Activated naive CD4-positive, alpha-beta T cell treated with anti-CD3 and anti-CD28 coated beads for 36 hours (primary cell): ENCODE data around the gene IP6K3. TPM values are rescaled to one million over a fixed set of nuclear protein-coding genes. Genes with fewer than 3 reads are reported as not detected.

ENCODE experiments used
- CTCF ChIA-PET: fragments of 350-600 bp; sonication (Branson Sonifier 250); formaldehyde crosslinking; loops from one replicate; lab custom pipeline; 2021; ENCODE audit warnings: antibody characterized with exemption; lab: Charles Lee
- DNase-seq: peaks from one replicate; pipeline ENCODE4 v3.0.0-alpha.2; 2020
- H3K27ac Mint-ChIP-seq: one replicate; pipeline ENCODE4 v1.8.0; 2021; ENCODE audit warnings: mild to moderate bottlenecking, mixed read lengths
- H3K27me3 Mint-ChIP-seq: one replicate; pipeline ENCODE4 v1.8.0; 2021; ENCODE audit warnings: low read depth, mixed read lengths
- H3K36me3 Mint-ChIP-seq: one replicate; pipeline ENCODE4 v1.8.0; 2021; ENCODE audit warnings: low read depth, mixed read lengths
- H3K4me1 Mint-ChIP-seq: one replicate; pipeline ENCODE4 v1.8.0; 2021; ENCODE audit warnings: low read depth, mixed read lengths
- H3K4me3 Mint-ChIP-seq: one replicate; pipeline ENCODE4 v1.8.0; 2021; ENCODE audit warnings: mild to moderate bottlenecking, moderate library complexity, mixed read lengths
- H3K9me3 Mint-ChIP-seq: one replicate; pipeline ENCODE4 v1.8.0; 2021; ENCODE audit warnings: mixed read lengths
- intact Hi-C: fragments of 100-400 bp; cut with micrococcal nuclease; formaldehyde crosslinking; loops from one replicate; pipeline ENCODE4 v1.15.1; 2023
- total RNA-seq, 2 experiments: library from RNA; stranded (reverse); gene quantifications; one replicate each; pipeline ENCODE4 v1.2.3, GENCODE V29; 2021

IP6K3 gene
- total RNA-seq, 2 experiments from 2014 or later: not detected

GRCh38 chr6:33744895-33745546, 1.7 kb downstream of the IP6K3 start:
- H3K27me3 Mint-ChIP-seq: no peaks in the 10 kb centered on the region
- no peak overlapping the region for H3K27ac Mint-ChIP-seq
- no peak for DNase-seq
- H3K9me3 Mint-ChIP-seq: no peaks in the 10 kb centered on the region
- no peak overlapping the region for H3K4me3 Mint-ChIP-seq
- H3K36me3 Mint-ChIP-seq: no peaks in the 10 kb centered on the region
- intact Hi-C loops: loop anchor here (1.0 to 10.0 kb wide), 6 partner anchors 17 to 410 kb away; partner anchors contain the start of gene UQCC2
- H3K4me1 Mint-ChIP-seq: peaks cover 2% of the 10 kb centered on the region
- CTCF ChIA-PET: interaction anchor here (0.6 to 2.9 kb wide), 11 partner anchors 12 to 381 kb away, joined by 3 to 17 read pairs (median 7); partner anchors contain the start of gene UQCC2

GRCh38 chr6:33744001-33744848, 2.5 kb downstream of the IP6K3 start:
- CTCF ChIA-PET: interaction anchor here (0.5 to 2.9 kb wide), 23 partner anchors 8 to 1758 kb away, joined by 3 to 17 read pairs (median 3); partner anchors contain the start of gene UQCC2
- Mint-ChIP-seq H3K27ac (no peak overlapping the region), H3K4me1 (peaks cover 2% of the 10 kb centered on the region), H3K4me3 (no peak overlapping the region), H3K36me3 (no peaks in the 10 kb centered on the region), H3K9me3 (no peaks in the 10 kb centered on the region), H3K27me3 (no peaks in the 10 kb centered on the region)
- DNase-seq: peak; percentile 83
- intact Hi-C loops: loop anchor here (1.0 to 10.0 kb wide), 6 partner anchors 18 to 411 kb away; partner anchors contain the start of gene UQCC2

- DNase-seq: no peak
- no peaks in the 10 kb centered on the region for H3K36me3 Mint-ChIP-seq
- H3K27me3 Mint-ChIP-seq: no peaks in the 10 kb centered on the region
- H3K27ac Mint-ChIP-seq: no peak overlapping the region
- CTCF ChIA-PET: interaction anchor here (0.6 to 2.9 kb wide), 9 partner anchors 21 to 414 kb away, joined by 3 to 17 read pairs (median 3); partner anchors contain the start of gene UQCC2
- no peak overlapping the region for H3K4me3 Mint-ChIP-seq
- H3K9me3 Mint-ChIP-seq: no peaks in the 10 kb centered on the region
- peaks cover 2% of the 10 kb centered on the region for H3K4me1 Mint-ChIP-seq
- intact Hi-C loops: loop anchor here (10.0 kb wide), 1 partner anchor 412 kb away; no protein-coding TSS in a partner anchor
Observed at GRCh38 chr6:33742837-33743236, 3.9 kb downstream of the IP6K3 start.

DNA sequence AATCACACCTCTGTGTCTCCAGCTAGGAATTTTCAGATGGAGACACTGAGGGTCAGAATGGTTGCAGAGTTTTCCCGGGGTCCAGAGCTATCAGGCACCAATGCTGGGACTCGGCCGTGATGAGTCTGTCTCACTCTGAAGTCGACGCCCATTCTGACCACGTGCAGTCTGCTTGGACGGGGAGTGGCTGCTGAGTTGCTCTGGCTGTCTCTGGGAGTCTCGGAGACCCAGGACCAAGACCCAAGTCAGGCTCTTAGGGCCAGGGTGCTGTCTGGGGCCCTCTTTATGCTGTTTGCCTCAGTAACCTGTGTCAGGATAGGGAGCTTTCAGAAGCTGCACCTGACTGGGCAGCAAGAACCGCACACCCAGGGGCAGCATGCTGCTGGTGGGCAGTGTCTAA, 4.6 kb downstream of the IP6K3 start:
- Mint-ChIP-seq H3K9me3 (no peaks in the 10 kb centered on the region), H3K36me3 (no peaks in the 10 kb centered on the region), H3K4me1 (peaks cover 2% of the 10 kb centered on the region), H3K4me3 (no peak overlapping the region), H3K27ac (no peak overlapping the region), H3K27me3 (no peaks in the 10 kb centered on the region)
- CTCF ChIA-PET: interaction anchor here (0.6 to 2.9 kb wide), 3 partner anchors 28 to 49 kb away, joined by 3 to 17 read pairs (median 3); partner anchors contain the start of gene UQCC2
- intact Hi-C loops: loop anchor here (10.0 kb wide), 1 partner anchor 413 kb away; no protein-coding TSS in a partner anchor
- DNase-seq: no peak

GRCh38 chr6:33740794-33741193, 5.9 kb downstream of the IP6K3 start:
- H3K27me3 Mint-ChIP-seq: no peaks in the 10 kb centered on the region
- H3K36me3 Mint-ChIP-seq: no peaks in the 10 kb centered on the region
- no peak for DNase-seq
- H3K27ac Mint-ChIP-seq: no peak overlapping the region
- intact Hi-C loops: loop anchor here (10.0 kb wide), 1 partner anchor 414 kb away; no protein-coding TSS in a partner anchor
- peaks cover 2% of the 10 kb centered on the region for H3K4me1 Mint-ChIP-seq
- no peaks in the 10 kb centered on the region for H3K9me3 Mint-ChIP-seq
- CTCF ChIA-PET: no interaction called here
- no peak overlapping the region for H3K4me3 Mint-ChIP-seq

DNA sequence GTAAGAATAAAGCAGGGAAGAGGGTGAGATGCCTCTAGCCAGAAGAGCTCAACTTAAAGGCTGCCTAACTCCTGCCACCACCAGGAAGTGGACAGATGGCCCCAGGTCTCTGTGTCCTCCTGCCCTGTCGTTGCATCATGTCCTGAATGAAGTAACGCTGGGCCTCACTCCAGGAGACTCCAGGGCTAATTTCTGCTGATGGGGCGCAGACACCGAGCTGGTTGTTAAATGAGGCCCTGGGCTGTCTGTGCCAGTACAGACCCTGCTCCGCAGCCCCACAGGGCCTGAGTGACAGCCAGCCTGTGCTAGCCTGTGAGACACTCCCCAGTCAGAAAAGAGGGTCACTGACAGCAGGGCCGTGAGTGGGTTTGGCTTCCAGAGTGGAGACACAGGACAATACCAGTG, 6.5 kb downstream of the IP6K3 start:
- Mint-ChIP-seq H3K27me3 (no peaks in the 10 kb centered on the region), H3K27ac (no peak overlapping the region), H3K4me1 (peaks cover 2% of the 10 kb centered on the region), H3K9me3 (no peaks in the 10 kb centered on the region), H3K36me3 (no peaks in the 10 kb centered on the region), H3K4me3 (no peak overlapping the region)
- CTCF ChIA-PET: no interaction called here
- intact Hi-C loops: loop anchor here (10.0 kb wide), 1 partner anchor 415 kb away; no protein-coding TSS in a partner anchor
- DNase-seq: no peak

DNA sequence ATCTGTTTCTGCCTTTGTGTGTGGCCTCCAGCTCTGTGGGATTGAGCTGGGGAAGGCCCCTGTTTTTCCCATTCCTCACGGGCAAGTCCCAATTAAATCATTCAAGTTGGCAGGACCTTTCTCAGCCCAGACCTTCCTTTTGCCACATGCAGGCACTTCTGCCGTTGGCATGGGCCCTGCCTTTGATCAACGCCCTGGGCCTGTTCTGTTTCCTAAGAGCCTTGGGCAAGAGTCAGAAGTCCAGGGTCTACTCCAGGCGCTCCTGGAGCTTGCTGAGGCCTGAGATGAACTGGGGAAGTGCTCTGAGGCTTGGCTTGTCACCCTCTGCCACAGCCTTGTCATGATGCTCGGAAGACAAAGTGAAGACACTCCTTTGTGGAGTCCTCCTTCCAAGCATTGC, 7.1 kb downstream of the IP6K3 start:
- intact Hi-C loops: no loop called here
- no peaks in the 10 kb centered on the region for H3K36me3 Mint-ChIP-seq
- no peak for DNase-seq
- no peak overlapping the region for H3K4me3 Mint-ChIP-seq
- H3K4me1 Mint-ChIP-seq: peaks cover 2% of the 10 kb centered on the region
- H3K9me3 Mint-ChIP-seq: no peaks in the 10 kb centered on the region
- no peaks in the 10 kb centered on the region for H3K27me3 Mint-ChIP-seq
- CTCF ChIA-PET: no interaction called here
- H3K27ac Mint-ChIP-seq: no peak overlapping the region

DNA sequence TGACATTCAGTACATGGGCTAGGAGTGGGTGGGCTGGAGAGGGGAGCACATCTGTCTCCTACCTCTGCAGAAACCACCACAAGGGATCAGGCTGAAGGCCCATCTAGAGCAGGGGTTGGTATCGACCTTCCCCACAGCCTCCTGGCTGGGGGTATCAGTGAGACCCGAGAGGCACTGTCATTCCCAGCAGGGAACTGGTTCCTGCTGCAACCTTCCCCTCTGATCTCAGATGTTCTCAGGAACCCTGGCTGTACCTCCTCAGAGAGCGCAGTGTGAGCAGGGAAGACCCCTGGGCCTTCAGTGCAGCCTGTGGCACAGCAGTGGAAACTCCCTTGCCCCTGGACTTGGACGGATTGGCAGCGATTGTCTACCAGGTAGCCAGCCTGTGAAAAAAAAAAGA, 7.8 kb downstream of the IP6K3 start:
- CTCF ChIA-PET: no interaction called here
- Mint-ChIP-seq H3K27me3 (no peaks in the 10 kb centered on the region), H3K36me3 (no peaks in the 10 kb centered on the region), H3K4me3 (no peak overlapping the region), H3K27ac (no peak overlapping the region), H3K9me3 (no peaks in the 10 kb centered on the region), H3K4me1 (no peaks in the 10 kb centered on the region)
- DNase-seq: no peak
- intact Hi-C loops: no loop called here

DNA sequence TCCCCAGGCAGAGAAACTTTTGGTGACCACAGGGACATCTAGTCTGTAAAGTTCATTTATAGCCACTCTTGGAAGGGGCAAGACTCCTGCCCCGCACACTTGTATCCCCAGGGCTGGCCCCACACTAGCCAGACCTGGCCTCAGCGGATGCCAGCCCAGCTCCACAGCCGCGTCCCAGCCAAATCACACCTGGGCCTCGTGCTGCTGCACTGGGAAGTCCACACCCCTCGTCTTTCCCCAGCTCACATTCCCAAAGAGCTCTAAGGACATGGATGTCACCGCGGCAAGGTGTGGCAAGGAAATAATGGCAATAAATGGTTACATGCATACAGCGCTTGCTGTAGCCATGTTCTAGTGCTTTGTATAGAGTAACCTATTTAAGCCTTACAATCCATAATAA, 8.6 kb downstream of the IP6K3 start:
- intact Hi-C loops: no loop called here
- CTCF ChIA-PET: no interaction called here
- no peaks in the 10 kb centered on the region for H3K4me1 Mint-ChIP-seq

GRCh38 chr6:33737267-33738026, 9.3 kb downstream of the IP6K3 start:
- H3K4me1 Mint-ChIP-seq: no peaks in the 10 kb centered on the region

More for the DNA sequence above, 8.6 kb downstream of the IP6K3 start:
- Mint-ChIP-seq H3K27ac (no peak overlapping the region), H3K27me3 (no peaks in the 10 kb centered on the region), H3K4me3 (no peak overlapping the region), H3K9me3 (no peaks in the 10 kb centered on the region), H3K36me3 (no peaks in the 10 kb centered on the region)
- no peak for DNase-seq

DNA sequence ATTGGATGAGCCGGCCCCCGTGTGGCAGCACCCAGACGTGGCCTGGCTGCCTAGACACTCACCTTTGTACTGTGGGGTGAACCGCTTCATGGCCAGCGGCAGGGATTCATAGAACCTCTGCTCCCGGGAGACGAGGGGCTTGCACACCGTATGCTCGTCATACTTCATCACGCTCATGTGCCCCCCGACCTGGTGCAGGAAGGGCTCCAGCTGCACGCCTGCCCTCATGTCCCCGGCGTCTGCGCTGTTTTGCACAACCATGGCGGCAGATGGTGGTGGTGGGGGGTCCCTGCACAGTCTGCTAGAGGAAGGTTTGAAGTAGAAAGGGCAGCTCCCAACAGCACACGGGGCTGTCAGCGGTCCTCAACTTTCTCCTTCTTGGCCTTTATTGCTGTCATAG, 11.5 kb downstream of the IP6K3 start:
- intact Hi-C loops: no loop called here
- H3K4me3 Mint-ChIP-seq: no peak overlapping the region
- H3K27me3 Mint-ChIP-seq: no peaks in the 10 kb centered on the region
- no peaks in the 10 kb centered on the region for H3K4me1 Mint-ChIP-seq
- no peak overlapping the region for H3K27ac Mint-ChIP-seq
- CTCF ChIA-PET: interaction anchor here (1.2 kb wide), 1 partner anchor 9 kb away, joined by 3 read pairs; no protein-coding TSS in a partner anchor
- DNase-seq: no peak
- no peaks in the 10 kb centered on the region for H3K36me3 Mint-ChIP-seq
- H3K9me3 Mint-ChIP-seq: no peaks in the 10 kb centered on the region

More at GRCh38 chr6:33737267-33738026, 9.3 kb downstream of the IP6K3 start:
- Mint-ChIP-seq H3K27ac (no peak overlapping the region), H3K36me3 (no peaks in the 10 kb centered on the region), H3K27me3 (no peaks in the 10 kb centered on the region), H3K9me3 (no peaks in the 10 kb centered on the region), H3K4me3 (no peak overlapping the region)
- no peak for DNase-seq
- intact Hi-C loops: no loop called here
- CTCF ChIA-PET: no interaction called here

DNA sequence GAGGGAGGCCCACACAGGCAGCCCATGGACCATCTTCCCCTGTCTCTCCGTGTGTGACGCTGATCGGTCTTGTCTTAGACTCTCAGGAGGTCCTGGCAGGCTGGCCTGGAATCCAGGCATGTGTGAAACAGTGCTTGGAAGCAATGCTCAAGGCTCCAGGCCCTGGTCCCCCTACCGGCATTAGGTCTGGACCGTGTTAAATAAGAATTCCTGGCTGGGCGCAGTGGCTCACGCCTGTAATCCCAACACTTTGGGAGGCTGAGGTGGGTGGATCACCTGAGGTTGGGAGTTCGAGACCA, 13.0 kb downstream of the IP6K3 start:
- H3K27ac Mint-ChIP-seq: no peak overlapping the region
- no peak overlapping the region for H3K4me3 Mint-ChIP-seq
- H3K4me1 Mint-ChIP-seq: no peaks in the 10 kb centered on the region
- intact Hi-C loops: no loop called here
- no peak for DNase-seq
- H3K27me3 Mint-ChIP-seq: no peaks in the 10 kb centered on the region
- H3K9me3 Mint-ChIP-seq: no peaks in the 10 kb centered on the region
- no peaks in the 10 kb centered on the region for H3K36me3 Mint-ChIP-seq
- CTCF ChIA-PET: no interaction called here
